HCT116 (cell line): ENCODE results near the gene NUMA1.

Source experiments
- CTCF ChIP-seq, 3 experiments: fragments of 200-600 bp in 1 of 3; sonication (generic) in 1 of 3; IDR thresholded peaks in 2 of 3; conservative IDR thresholded peaks in 1 of 3; 2 replicates each; pipeline ENCODE4 v1.5.1; 2012 to 2017; ENCODE audit warnings: low read depth in 2 of 3, low read length in 2 of 3, antibody characterized with exemption in 1 of 3, borderline replicate concordance in 1 of 3, control low read depth in 1 of 3, mild to moderate bottlenecking in 1 of 3, mixed read lengths in 1 of 3, mixed run types in 1 of 3, moderate library complexity in 1 of 3; ENCODE audit not compliant: insufficient read depth in 1 of 3
- EGR1 ChIP-seq: IDR thresholded peaks from 2 replicates; pipeline ENCODE4 v1.6.1; 2012; ENCODE audit warnings: low read depth
- POLR2A ChIP-seq: IDR thresholded peaks from 2 replicates; pipeline ENCODE4 v1.7.0; 2011; ENCODE audit warnings: borderline replicate concordance; ENCODE audit not compliant: insufficient read depth, insufficient read length; ENCODE audit errors: extremely low read depth
- RAD21 ChIP-seq: IDR thresholded peaks from 2 replicates; pipeline ENCODE4 v1.6.1; 2012; ENCODE audit warnings: low read depth, mild to moderate bottlenecking
- REST ChIP-seq: IDR thresholded peaks from 2 replicates; pipeline ENCODE4 v1.6.1; 2012; ENCODE audit warnings: low read depth

GRCh38 chr11:72042064-72042745, 38.1 kb downstream of the NUMA1 start:
- no peak for TF ChIP-seq CTCF (IDR thresholded peaks at IDR 0.05 in 2 of 3, conservative IDR thresholded peaks at IDR 0.05 in 1 of 3; ENCODE audit: borderline replicate concordance in 1 of 3, insufficient read depth in 1 of 3, low read depth in 2 of 3, low read length in 2 of 3)
- TF ChIP-seq RAD21 = no peak
- no peak for TF ChIP-seq POLR2A
- no peak for TF ChIP-seq EGR1
- TF ChIP-seq REST = no peak
